Hepatocyte (in vitro differentiated cells): ENCODE data around the gene ATOH1.

ENCODE experiments used
- EZH2 ChIP-seq: fragments of 200-600 bp; sonication (generic); IDR thresholded peaks from 2 replicates; pipeline ENCODE4 v1.6.1; 2016; ENCODE audit warnings: antibody characterized with exemption, mild to moderate bottlenecking, borderline replicate concordance
- TF ChIP-seq, protein P1 (sequence below): fragments of 200-600 bp; sonication (generic); IDR thresholded peaks from 2 replicates; pipeline ENCODE4 v1.5.1; 2016; ENCODE audit warnings: antibody characterized with exemption, mild to moderate bottlenecking; ENCODE audit not compliant: poor library complexity

DNA sequence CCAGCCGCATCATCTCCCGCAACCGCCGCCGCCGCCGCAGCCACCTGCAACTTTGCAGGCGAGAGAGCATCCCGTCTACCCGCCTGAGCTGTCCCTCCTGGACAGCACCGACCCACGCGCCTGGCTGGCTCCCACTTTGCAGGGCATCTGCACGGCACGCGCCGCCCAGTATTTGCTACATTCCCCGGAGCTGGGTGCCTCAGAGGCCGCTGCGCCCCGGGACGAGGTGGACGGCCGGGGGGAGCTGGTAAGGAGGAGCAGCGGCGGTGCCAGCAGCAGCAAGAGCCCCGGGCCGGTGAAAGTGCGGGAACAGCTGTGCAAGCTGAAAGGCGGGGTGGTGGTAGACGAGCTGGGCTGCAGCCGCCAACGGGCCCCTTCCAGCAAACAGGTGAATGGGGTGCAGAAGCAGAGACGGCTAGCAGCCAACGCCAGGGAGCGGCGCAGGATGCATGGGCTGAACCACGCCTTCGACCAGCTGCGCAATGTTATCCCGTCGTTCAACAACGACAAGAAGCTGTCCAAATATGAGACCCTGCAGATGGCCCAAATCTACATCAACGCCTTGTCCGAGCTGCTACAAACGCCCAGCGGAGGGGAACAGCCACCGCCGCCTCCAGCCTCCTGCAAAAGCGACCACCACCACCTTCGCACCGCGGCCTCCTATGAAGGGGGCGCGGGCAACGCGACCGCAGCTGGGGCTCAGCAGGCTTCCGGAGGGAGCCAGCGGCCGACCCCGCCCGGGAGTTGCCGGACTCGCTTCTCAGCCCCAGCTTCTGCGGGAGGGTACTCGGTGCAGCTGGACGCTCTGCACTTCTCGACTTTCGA, 654 bp downstream of the ATOH1 start:
- TF ChIP-seq, protein P1, sequence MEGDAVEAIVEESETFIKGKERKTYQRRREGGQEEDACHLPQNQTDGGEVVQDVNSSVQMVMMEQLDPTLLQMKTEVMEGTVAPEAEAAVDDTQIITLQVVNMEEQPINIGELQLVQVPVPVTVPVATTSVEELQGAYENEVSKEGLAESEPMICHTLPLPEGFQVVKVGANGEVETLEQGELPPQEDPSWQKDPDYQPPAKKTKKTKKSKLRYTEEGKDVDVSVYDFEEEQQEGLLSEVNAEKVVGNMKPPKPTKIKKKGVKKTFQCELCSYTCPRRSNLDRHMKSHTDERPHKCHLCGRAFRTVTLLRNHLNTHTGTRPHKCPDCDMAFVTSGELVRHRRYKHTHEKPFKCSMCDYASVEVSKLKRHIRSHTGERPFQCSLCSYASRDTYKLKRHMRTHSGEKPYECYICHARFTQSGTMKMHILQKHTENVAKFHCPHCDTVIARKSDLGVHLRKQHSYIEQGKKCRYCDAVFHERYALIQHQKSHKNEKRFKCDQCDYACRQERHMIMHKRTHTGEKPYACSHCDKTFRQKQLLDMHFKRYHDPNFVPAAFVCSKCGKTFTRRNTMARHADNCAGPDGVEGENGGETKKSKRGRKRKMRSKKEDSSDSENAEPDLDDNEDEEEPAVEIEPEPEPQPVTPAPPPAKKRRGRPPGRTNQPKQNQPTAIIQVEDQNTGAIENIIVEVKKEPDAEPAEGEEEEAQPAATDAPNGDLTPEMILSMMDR, result no peak
- TF ChIP-seq EZH2, result no peak
